Measurements from ENCODE around the gene ATP5PF.
"Not testable (repeated sequence)": the region's sequence is repeated elsewhere in the genome, so short reads cannot be mapped to it uniquely, and the experiment has no call there.

Gene ATP5PF

GRCh38 chr21:25721987-25722386 lies 12.7 kb downstream of the ATP5PF start:
- no peak for DNase-seq

- DNase-seq = no peak
Measured at GRCh38 chr21:25717491-25718147, 17.1 kb downstream of the ATP5PF start.

GRCh38 chr21:25714066-25714465 lies 20.6 kb downstream of the ATP5PF start:
- not testable (repeated sequence) for DNase-seq

- DNase-seq = no peak
Measured at GRCh38 chr21:25710550-25710949, 24.2 kb downstream of the ATP5PF start.

GRCh38 chr21:25709684-25710265 lies 24.9 kb downstream of the ATP5PF start:
- no peak for DNase-seq

GRCh38 chr21:25708467-25709065 lies 26.1 kb downstream of the ATP5PF start:
- DNase-seq = no peak

- no peak for DNase-seq
Measured at GRCh38 chr21:25701529-25701928, 33.2 kb downstream of the ATP5PF start.

- no peak for DNase-seq
Measured at GRCh38 chr21:25700741-25701140, 34.0 kb downstream of the ATP5PF start.

GRCh38 chr21:25695461-25695860 lies 39.2 kb downstream of the ATP5PF start:
- not testable (repeated sequence) for DNase-seq

- DNase-seq = no peak
Measured at GRCh38 chr21:25691976-25692375, 42.7 kb downstream of the ATP5PF start.

GRCh38 chr21:25689226-25689625 lies 45.5 kb downstream of the ATP5PF start:
- no peak for DNase-seq

- DNase-seq = no peak
Measured at GRCh38 chr21:25688275-25689155, 46.2 kb downstream of the ATP5PF start.

- no peak for DNase-seq
Measured at GRCh38 chr21:25687787-25688186, 46.9 kb downstream of the ATP5PF start.

- DNase-seq = no peak
Measured at GRCh38 chr21:25682382-25682781, 52.3 kb downstream of the ATP5PF start.

- no peak for DNase-seq
Measured at GRCh38 chr21:25676451-25676850, 58.3 kb downstream of the ATP5PF start.

Measured in DMS 273 treated with DMSO at 0.1 percent for 48 hours (cell line).